ENCODE results near the gene LRRC8C. TPM values are rescaled to one million over a fixed set of nuclear protein-coding genes. Genes with fewer than 3 reads are reported as not detected.
A peak's percentile ranks its signal among the peaks of the same experiment; 100 is the strongest.
"Not testable (repeated sequence)": the region's sequence is repeated elsewhere in the genome, so short reads cannot be mapped to it uniquely, and the experiment has no call there.

The LRRC8C gene
- total RNA-seq, 2 donors from 2014 or later, result 2.5 to 5.5 TPM

GRCh38 chr1:89629146-89629545 is 3.8 kb upstream of the LRRC8C start:
- Histone ChIP-seq H3K9ac (ENCODE audit: extremely low read depth, low read length, poor library complexity, severe bottlenecking) (no peak overlapping the region), H3K4me1 (ENCODE audit: control insufficient read depth, insufficient read depth, low read length) (no peaks in the 10 kb centered on the region), H3K27ac (ENCODE audit: low read depth, low read length) (no peak overlapping the region), H3K9me3 (ENCODE audit: control insufficient read depth, low read length) (no peaks in the 10 kb centered on the region), H3K27me3 (ENCODE audit: control insufficient read depth, insufficient read depth, low read length, poor library complexity, severe bottlenecking) (peaks cover 28% of the 10 kb centered on the region), H3K36me3 (ENCODE audit: control insufficient read depth, insufficient read depth, low read length) (no peaks in the 10 kb centered on the region), H3K4me3 (ENCODE audit: low read length) (no peak overlapping the region)
- Mint-ChIP-seq H3K36me3 (ENCODE audit: low read depth) (no peaks in the 10 kb centered on the region), H3K4me1 (peaks cover 7% of the 10 kb centered on the region), H3K9me3 (no peaks in the 10 kb centered on the region), H3K4me3 (no peak overlapping the region), H3K27me3 (ENCODE audit: insufficient read depth) (peaks cover 31% of the 10 kb centered on the region), H3K27ac (no peak overlapping the region)
- TF ChIP-seq CTCF (conservative IDR thresholded peaks at IDR 0.05), result no peak
- WGBS, 2 experiments (ENCODE audit: insufficient coverage in 1 of 2, insufficient read length in 1 of 2), result 80 to 86% methylated on average over 1 to 2 of the region's 2 CpGs
- no peak for DNase-seq

GRCh38 chr1:89629600-89629999 is 3.3 kb upstream of the LRRC8C start:
- H3K27me3 Mint-ChIP-seq (ENCODE audit: insufficient read depth), result peaks cover 35% of the 10 kb centered on the region
- not testable (repeated sequence) for H3K4me3 Mint-ChIP-seq; H3K36me3 Mint-ChIP-seq (ENCODE audit: low read depth); H3K9me3 Mint-ChIP-seq; H3K36me3 ChIP-seq (ENCODE audit: control insufficient read depth, insufficient read depth, low read length); H3K9me3 ChIP-seq (ENCODE audit: control insufficient read depth, low read length); H3K4me1 ChIP-seq (ENCODE audit: control insufficient read depth, insufficient read depth, low read length); H3K4me3 ChIP-seq (ENCODE audit: low read length); DNase-seq; H3K27ac Mint-ChIP-seq; H3K27ac ChIP-seq (ENCODE audit: low read depth, low read length); H3K9ac ChIP-seq (ENCODE audit: extremely low read depth, low read length, poor library complexity, severe bottlenecking)
- WGBS, 2 experiments (ENCODE audit: insufficient coverage in 1 of 2, insufficient read length in 1 of 2), result 93% methylated on average over 2 of the region's 2 CpGs; no CpG with 5 or more reads in 1 of the 2 experiments
- peaks cover 10% of the 10 kb centered on the region for H3K4me1 Mint-ChIP-seq
- H3K27me3 ChIP-seq (ENCODE audit: control insufficient read depth, insufficient read depth, low read length, poor library complexity, severe bottlenecking), result peaks cover 32% of the 10 kb centered on the region

DNA sequence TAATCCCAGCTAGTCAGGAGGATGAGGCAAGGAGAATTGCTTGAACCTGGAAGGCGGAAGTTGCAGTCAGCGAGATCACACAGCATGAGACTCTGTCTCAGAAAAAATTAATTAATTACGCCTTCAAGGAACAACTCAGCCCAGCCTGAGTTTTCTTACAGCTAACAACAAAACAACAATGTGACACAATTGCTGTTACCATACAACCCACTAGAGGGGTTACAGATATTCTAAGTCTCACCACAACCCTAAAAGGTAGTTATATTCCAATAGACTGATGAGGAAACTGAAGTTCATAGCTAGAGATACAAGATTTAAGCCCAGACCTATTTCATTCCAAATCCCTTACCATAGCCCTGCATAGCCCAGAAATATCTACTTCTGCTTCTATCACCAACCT is 2.9 kb upstream of the LRRC8C start:
- peaks cover 37% of the 10 kb centered on the region for H3K27me3 ChIP-seq (ENCODE audit: control insufficient read depth, insufficient read depth, low read length, poor library complexity, severe bottlenecking)
- Mint-ChIP-seq H3K9me3 (no peaks in the 10 kb centered on the region), H3K27ac (no peak overlapping the region), H3K36me3 (ENCODE audit: low read depth) (no peaks in the 10 kb centered on the region), H3K27me3 (ENCODE audit: insufficient read depth) (peaks cover 37% of the 10 kb centered on the region), H3K4me1 (peaks cover 10% of the 10 kb centered on the region), H3K4me3 (no peak overlapping the region)
- 96% methylated on average over 3 of the region's 3 CpGs; no CpG with 5 or more reads in 1 of the 2 experiments for WGBS, 2 experiments (ENCODE audit: insufficient coverage in 1 of 2, insufficient read length in 1 of 2)
- peak; percentile 32 for TF ChIP-seq CTCF (conservative IDR thresholded peaks at IDR 0.05)
- no peak overlapping the region for H3K4me3 ChIP-seq (ENCODE audit: low read length)
- no peaks in the 10 kb centered on the region for H3K4me1 ChIP-seq (ENCODE audit: control insufficient read depth, insufficient read depth, low read length)
- H3K9ac ChIP-seq (ENCODE audit: extremely low read depth, low read length, poor library complexity, severe bottlenecking), result no peak overlapping the region
- H3K9me3 ChIP-seq (ENCODE audit: control insufficient read depth, low read length), result no peaks in the 10 kb centered on the region
- no peak overlapping the region for H3K27ac ChIP-seq (ENCODE audit: low read depth, low read length)
- no peaks in the 10 kb centered on the region for H3K36me3 ChIP-seq (ENCODE audit: control insufficient read depth, insufficient read depth, low read length)
- DNase-seq, result no peak
